Neural progenitor cell (in vitro differentiated cells): Measurements from ENCODE around the gene OMP. TPM values are rescaled to one million over a fixed set of nuclear protein-coding genes. Genes with fewer than 3 reads are reported as not detected.
A peak's percentile ranks its signal among the peaks of the same experiment; 100 is the strongest.

Experiments used
- DNase-seq: peaks from one replicate; pipeline ENCODE4 v3.0.0-alpha.2; 2016; ENCODE audit warnings: low spot score
- H2AFZ ChIP-seq: fragments of 200-600 bp; sonication (generic); replicated peaks from 2 replicates; pipeline ENCODE4 v1.6.1; 2016; ENCODE audit warnings: antibody characterized with exemption
- H3F3A ChIP-seq: fragments of 200-600 bp; sonication (generic); 2 replicates; pipeline ENCODE4 v1.6.1; 2016; ENCODE audit warnings: antibody characterized with exemption, low read depth
- H3K27ac ChIP-seq: fragments of 200-600 bp; sonication (generic); 2 replicates; pipeline ENCODE4 v1.5.1; 2016; ENCODE audit warnings: mild to moderate bottlenecking
- H3K27me3 ChIP-seq: fragments of 200-600 bp; sonication (generic); 2 replicates; pipeline ENCODE4 v1.6.1; 2016; ENCODE audit warnings: mild to moderate bottlenecking, moderate library complexity
- H3K36me3 ChIP-seq: fragments of 200-600 bp; sonication (generic); 2 replicates; pipeline ENCODE4 v1.5.1; 2016
- H3K4me1 ChIP-seq: fragments of 200-600 bp; sonication (generic); 2 replicates; pipeline ENCODE4 v1.6.1; 2016; ENCODE audit warnings: mixed run types
- H3K4me2 ChIP-seq: fragments of 200-600 bp; sonication (generic); 2 replicates; pipeline ENCODE4 v1.6.1; 2016
- H3K4me3 ChIP-seq: fragments of 200-600 bp; sonication (generic); 2 replicates; pipeline ENCODE4 v1.5.1; 2016
- H3K79me2 ChIP-seq: fragments of 200-600 bp; sonication (generic); 2 replicates; pipeline ENCODE4 v1.6.1; 2016; ENCODE audit warnings: low read depth
- H3K9ac ChIP-seq: fragments of 200-600 bp; sonication (generic); 2 replicates; pipeline ENCODE4 v1.6.1; 2016
- H3K9me3 ChIP-seq: fragments of 200-600 bp; sonication (generic); 2 replicates; pipeline ENCODE4 v1.5.1; 2016; ENCODE audit warnings: low read depth
- H4K20me1 ChIP-seq: fragments of 200-600 bp; sonication (generic); 2 replicates; pipeline ENCODE4 v1.6.1; 2016; ENCODE audit warnings: low read depth
- H3K27ac Mint-ChIP-seq: 3 replicates; pipeline ENCODE4 v1.8.0; 2021; ENCODE audit warnings: mixed read lengths
- H3K27me3 Mint-ChIP-seq: 2 replicates; pipeline ENCODE4 v1.8.0; 2022; ENCODE audit warnings: low read depth, mild to moderate bottlenecking, inconsistent platforms, moderate library complexity, mixed read lengths; ENCODE audit not compliant: insufficient read depth
- H3K36me3 Mint-ChIP-seq: 3 replicates; pipeline ENCODE4 v1.8.0; 2021; ENCODE audit warnings: mixed read lengths
- H3K4me1 Mint-ChIP-seq: 3 replicates; pipeline ENCODE4 v1.8.0; 2021; ENCODE audit warnings: mixed read lengths
- H3K4me3 Mint-ChIP-seq: 3 replicates; pipeline ENCODE4 v1.8.0; 2021; ENCODE audit warnings: mild to moderate bottlenecking, moderate library complexity, mixed read lengths
- H3K9me3 Mint-ChIP-seq: 3 replicates; pipeline ENCODE4 v1.8.0; 2020; ENCODE audit warnings: mixed read lengths
- CTCF ChIP-seq: fragments of 200-600 bp; sonication (generic); IDR thresholded peaks from 2 replicates; pipeline ENCODE4 v1.5.1; 2017; ENCODE audit warnings: antibody characterized with exemption, mild to moderate bottlenecking
- EZH2 ChIP-seq: fragments of 200-600 bp; sonication (generic); IDR thresholded peaks from 2 replicates; pipeline ENCODE4 v1.6.1; 2017; ENCODE audit warnings: antibody characterized with exemption, mild to moderate bottlenecking, moderate library complexity
- EZH2phosphoT487 ChIP-seq: fragments of 200-600 bp; sonication (generic); IDR thresholded peaks from 2 replicates; pipeline ENCODE4 v1.6.1; 2017; ENCODE audit warnings: antibody characterized with exemption
- total RNA-seq: library from RNA; depleted of rRNA; stranded (reverse); fragments of >200 nt; gene quantifications from 2 replicates; pipeline ENCODE4 v1.2.3, GENCODE V29; 2015; ENCODE audit warnings: low replicate concordance

The OMP gene
- total RNA-seq, 1 donor from 2014 or later: not detected

DNA sequence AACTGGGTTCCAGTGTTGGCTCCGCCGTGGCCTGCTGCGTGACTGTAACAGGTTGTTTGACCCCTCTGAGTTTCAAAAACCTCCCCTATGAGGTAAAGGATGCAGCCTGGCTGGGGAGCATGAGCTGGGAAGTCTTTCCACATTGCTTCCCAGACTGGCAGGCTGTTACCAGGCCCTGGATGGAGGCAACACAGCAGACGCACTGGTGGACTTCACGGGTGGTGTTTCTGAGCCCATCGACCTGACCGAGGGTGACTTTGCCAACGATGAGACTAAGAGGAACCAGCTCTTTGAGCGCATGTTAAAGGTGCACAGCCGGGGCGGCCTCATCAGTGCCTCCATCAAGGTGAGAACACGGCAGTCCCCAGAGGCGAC, 11.4 kb downstream of the OMP start:
- Mint-ChIP-seq H3K4me3 (no peak overlapping the region), H3K27ac (no peak overlapping the region), H3K36me3 (no peaks in the 10 kb centered on the region), H3K9me3 (no peaks in the 10 kb centered on the region), H3K4me1 (peaks cover 22% of the 10 kb centered on the region), H3K27me3 (peaks cover 9% of the 10 kb centered on the region)
- Histone ChIP-seq H3K4me3 (no peak overlapping the region), H3K79me2 (no peaks in the 10 kb centered on the region), H3K27me3 (no peaks in the 10 kb centered on the region), H3K4me2 (no peak overlapping the region), H2AFZ (no peak overlapping the region), H4K20me1 (no peaks in the 10 kb centered on the region), H3F3A (no peaks in the 10 kb centered on the region), H3K27ac (no peak overlapping the region), H3K9ac (no peak overlapping the region), H3K9me3 (no peaks in the 10 kb centered on the region), H3K36me3 (no peaks in the 10 kb centered on the region), H3K4me1 (peaks cover 4% of the 10 kb centered on the region)
- no peak for TF ChIP-seq EZH2
- no peak for TF ChIP-seq EZH2phosphoT487
- TF ChIP-seq CTCF: no peak
- DNase-seq: no peak

DNA sequence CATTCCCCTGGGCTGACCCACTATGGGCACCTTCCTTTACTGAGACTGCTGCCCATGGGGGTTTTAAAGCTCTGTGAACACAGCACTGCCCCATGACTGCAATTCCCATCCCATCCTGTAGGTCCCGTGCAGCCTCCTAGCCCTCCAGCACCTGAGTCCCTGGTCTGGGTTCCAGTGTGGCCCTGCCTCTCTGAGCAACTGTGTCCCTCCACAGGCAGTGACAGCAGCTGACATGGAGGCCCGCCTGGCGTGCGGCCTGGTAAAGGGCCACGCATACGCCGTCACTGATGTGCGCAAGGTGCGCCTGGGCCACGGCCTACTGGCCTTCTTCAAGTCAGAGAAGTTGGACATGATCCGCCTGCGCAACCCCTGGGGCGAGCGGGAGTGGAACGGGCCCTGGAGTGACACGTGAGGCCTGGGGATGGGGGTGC, 12.6 kb downstream of the OMP start:
- no peaks in the 10 kb centered on the region for H3F3A ChIP-seq
- no peak for DNase-seq
- no peaks in the 10 kb centered on the region for H3K9me3 ChIP-seq
- Mint-ChIP-seq H3K27me3 (peaks cover 9% of the 10 kb centered on the region), H3K36me3 (no peaks in the 10 kb centered on the region), H3K9me3 (no peaks in the 10 kb centered on the region), H3K27ac (no peak overlapping the region), H3K4me3 (no peak overlapping the region), H3K4me1 (peaks cover 22% of the 10 kb centered on the region)
- peaks cover 4% of the 10 kb centered on the region for H3K4me1 ChIP-seq
- H2AFZ ChIP-seq: no peak overlapping the region
- no peaks in the 10 kb centered on the region for H3K27me3 ChIP-seq
- no peaks in the 10 kb centered on the region for H3K36me3 ChIP-seq
- peak; percentile 24 for TF ChIP-seq CTCF
- TF ChIP-seq EZH2phosphoT487: no peak
- H3K4me3 ChIP-seq: no peak overlapping the region
- no peak overlapping the region for H3K4me2 ChIP-seq
- no peak overlapping the region for H3K9ac ChIP-seq
- no peak overlapping the region for H3K27ac ChIP-seq
- H3K79me2 ChIP-seq: no peaks in the 10 kb centered on the region
- no peaks in the 10 kb centered on the region for H4K20me1 ChIP-seq

DNA sequence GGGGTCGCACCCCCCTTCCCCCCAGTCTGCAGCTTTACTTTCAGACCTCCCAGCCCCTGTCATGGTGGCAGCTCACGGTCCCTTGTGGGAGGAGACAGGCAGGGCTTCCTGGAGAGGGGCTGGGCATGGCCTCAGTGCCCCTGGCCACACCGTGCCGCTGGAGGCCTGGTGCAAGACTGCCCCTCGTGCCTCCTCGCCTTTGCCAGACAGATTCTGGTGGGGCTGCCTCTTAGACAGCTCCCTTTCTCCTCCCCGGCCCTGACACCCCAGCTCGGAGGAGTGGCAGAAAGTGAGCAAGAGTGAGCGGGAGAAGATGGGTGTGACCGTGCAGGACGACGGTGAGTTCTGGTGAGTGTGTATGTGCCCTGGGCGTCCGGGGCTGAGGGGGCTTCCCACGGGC, 13.3 kb downstream of the OMP start:
- Histone ChIP-seq H3K4me3 (no peak overlapping the region), H3K4me1 (peaks cover 4% of the 10 kb centered on the region), H3K9ac (no peak overlapping the region), H3K79me2 (no peaks in the 10 kb centered on the region), H3K27ac (no peak overlapping the region), H3F3A (no peaks in the 10 kb centered on the region), H3K4me2 (no peak overlapping the region), H3K36me3 (no peaks in the 10 kb centered on the region), H3K27me3 (no peaks in the 10 kb centered on the region), H3K9me3 (no peaks in the 10 kb centered on the region), H4K20me1 (no peaks in the 10 kb centered on the region), H2AFZ (no peak overlapping the region)
- H3K27ac Mint-ChIP-seq: no peak overlapping the region
- no peaks in the 10 kb centered on the region for H3K9me3 Mint-ChIP-seq
- H3K4me3 Mint-ChIP-seq: no peak overlapping the region
- TF ChIP-seq EZH2 (no peak), EZH2phosphoT487 (no peak), CTCF (no peak)
- peaks cover 22% of the 10 kb centered on the region for H3K4me1 Mint-ChIP-seq
- H3K27me3 Mint-ChIP-seq: peaks cover 10% of the 10 kb centered on the region
- DNase-seq: no peak
- peaks cover 3% of the 10 kb centered on the region for H3K36me3 Mint-ChIP-seq

DNA sequence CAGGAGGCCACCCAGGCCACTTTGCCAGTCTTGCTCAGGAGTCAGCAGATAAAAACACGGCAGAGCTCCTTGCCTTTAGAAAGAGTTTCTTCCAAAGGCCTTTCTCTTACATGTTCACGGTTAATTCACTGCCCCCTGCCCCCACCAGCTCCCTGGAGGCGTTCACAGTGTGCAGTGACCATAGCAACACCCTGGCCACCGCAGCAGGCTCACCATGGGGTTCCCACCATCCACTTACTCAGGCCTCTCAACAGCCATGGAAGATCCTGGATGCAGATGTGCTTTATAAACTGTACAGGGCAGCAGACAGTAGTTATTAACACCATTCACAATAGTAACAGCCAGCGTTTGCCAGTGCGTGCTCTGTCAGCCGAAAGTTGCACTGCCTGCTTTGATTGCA, 14.9 kb downstream of the OMP start:
- Histone ChIP-seq H2AFZ (no peak overlapping the region), H3K4me1 (peaks cover 4% of the 10 kb centered on the region), H3K4me3 (no peak overlapping the region), H3K27ac (no peak overlapping the region), H3K79me2 (no peaks in the 10 kb centered on the region), H4K20me1 (no peaks in the 10 kb centered on the region), H3F3A (no peaks in the 10 kb centered on the region), H3K27me3 (no peaks in the 10 kb centered on the region), H3K36me3 (no peaks in the 10 kb centered on the region), H3K4me2 (no peak overlapping the region), H3K9ac (no peak overlapping the region), H3K9me3 (no peaks in the 10 kb centered on the region)
- Mint-ChIP-seq H3K4me1 (peaks cover 22% of the 10 kb centered on the region), H3K9me3 (no peaks in the 10 kb centered on the region), H3K27ac (peak overlapping the region; percentile 82), H3K36me3 (peaks cover 4% of the 10 kb centered on the region), H3K27me3 (peaks cover 13% of the 10 kb centered on the region), H3K4me3 (no peak overlapping the region)
- TF ChIP-seq EZH2 (no peak), EZH2phosphoT487 (no peak), CTCF (no peak)
- no peak for DNase-seq
